Neural cell (in vitro differentiated cells): ENCODE measurements around the gene PRKCE. TPM values are rescaled to one million over a fixed set of nuclear protein-coding genes. Genes with fewer than 3 reads are reported as not detected.

ENCODE experiments used
- H2AFZ ChIP-seq: fragments of 200-600, 300-800 bp; sonication (generic), shearing (Covaris generic); 2 replicates; pipeline ENCODE4 v1.6.0; 2014; ENCODE audit warnings: low read depth, mild to moderate bottlenecking, antibody characterized with exemption, low read length, moderate library complexity
- H3F3A ChIP-seq: fragments of 200-600 bp; shearing (Covaris generic); 2 replicates; pipeline ENCODE4 v1.6.1; 2016; ENCODE audit warnings: mild to moderate bottlenecking, moderate library complexity, mixed read lengths, antibody characterized with exemption, low read length; ENCODE audit not compliant: insufficient read depth, poor library complexity, severe bottlenecking
- H3K27ac ChIP-seq: fragments of 200-600, 300-800 bp; sonication (generic), shearing (Covaris generic); 2 replicates; pipeline ENCODE4 v1.5.1; 2014; ENCODE audit warnings: mild to moderate bottlenecking, low read length, moderate library complexity
- H3K27me3 ChIP-seq: fragments of 300-800, 200-600 bp; sonication (generic), shearing (Covaris generic); 2 replicates; pipeline ENCODE4 v1.6.0; 2014; ENCODE audit warnings: mild to moderate bottlenecking, low read depth, low read length, moderate library complexity; ENCODE audit not compliant: insufficient read depth
- H3K36me3 ChIP-seq: fragments of 300-800, 200-600 bp; sonication (generic), shearing (Covaris generic); 2 replicates; pipeline ENCODE4 v1.5.1; 2014; ENCODE audit warnings: mild to moderate bottlenecking, antibody characterized with exemption, low read length, moderate library complexity; ENCODE audit not compliant: insufficient read depth
- H3K4me2 ChIP-seq: fragments of 300-800, 200-600 bp; sonication (generic), shearing (Covaris generic); 2 replicates; pipeline ENCODE4 v1.6.0; 2014; ENCODE audit warnings: mild to moderate bottlenecking, low read length
- H3K4me3 ChIP-seq: fragments of 300-800, 200-600 bp; sonication (generic), shearing (Covaris generic); 2 replicates; pipeline ENCODE4 v1.5.1; 2014; ENCODE audit warnings: mild to moderate bottlenecking, low read length, moderate library complexity
- H3K79me2 ChIP-seq: fragments of 200-600 bp; shearing (Covaris generic); replicated peaks from 2 replicates; pipeline ENCODE4 v1.6.0; 2014; ENCODE audit warnings: mild to moderate bottlenecking, low read length, moderate library complexity; ENCODE audit not compliant: insufficient read depth
- H3K9ac ChIP-seq: fragments of 300-800, 200-600 bp; sonication (generic), shearing (Covaris generic); 2 replicates; pipeline ENCODE4 v1.6.1; 2016; ENCODE audit warnings: mild to moderate bottlenecking, low read length, mixed read lengths
- H3K9me2 ChIP-seq: fragments of 200-600 bp; shearing (Covaris generic); 2 replicates; pipeline ENCODE4 v1.6.1; 2016; ENCODE audit warnings: mild to moderate bottlenecking, low read length, mixed read lengths; ENCODE audit not compliant: insufficient read depth
- H3K9me3 ChIP-seq: fragments of 200-600, 300-800 bp; sonication (generic), shearing (Covaris generic); 2 replicates; pipeline ENCODE4 v1.6.1; 2016; ENCODE audit warnings: mild to moderate bottlenecking, mixed run types, low read length, moderate library complexity, mixed read lengths
- H4K20me1 ChIP-seq: fragments of 200-600 bp; shearing (Covaris generic); 2 replicates; pipeline ENCODE4 v1.6.1; 2016; ENCODE audit warnings: mild to moderate bottlenecking, mixed run types; ENCODE audit not compliant: insufficient read depth
- EP300 ChIP-seq: fragments of 450-650 bp; conservative IDR thresholded peaks from 2 replicates; pipeline ENCODE4 v1.6.1; 2014; ENCODE audit warnings: antibody characterized with exemption, mild to moderate bottlenecking, moderate library complexity; ENCODE audit not compliant: poor library complexity, severe bottlenecking
- EZH2 ChIP-seq: fragments of 200-600, 300-800 bp; shearing (Covaris generic), sonication (generic); IDR thresholded peaks from 2 replicates; pipeline ENCODE4 v1.6.1; 2014; ENCODE audit warnings: antibody characterized with exemption, low read length, borderline replicate concordance, mild to moderate bottlenecking; ENCODE audit not compliant: insufficient read depth, poor library complexity, severe bottlenecking
- MXI1 ChIP-seq: fragments of 450-650 bp; conservative IDR thresholded peaks from 2 replicates; pipeline ENCODE4 v1.6.1; 2014; ENCODE audit warnings: antibody characterized with exemption, mild to moderate bottlenecking; ENCODE audit not compliant: poor library complexity, severe bottlenecking
- POLR2AphosphoS5 ChIP-seq: IDR thresholded peaks from 2 replicates; pipeline ENCODE4 v1.6.1; 2012
- RAD21 ChIP-seq: fragments of 450-650 bp; conservative IDR thresholded peaks from 2 replicates; pipeline ENCODE4 v1.6.1; 2014; ENCODE audit warnings: antibody characterized with exemption, mild to moderate bottlenecking, moderate library complexity
- SMC3 ChIP-seq: fragments of 450-650 bp; conservative IDR thresholded peaks from 2 replicates; pipeline ENCODE4 v1.6.1; 2014; ENCODE audit warnings: antibody characterized with exemption, mild to moderate bottlenecking, moderate library complexity; ENCODE audit not compliant: poor library complexity
- TAF1 ChIP-seq: IDR thresholded peaks from 2 replicates; pipeline ENCODE4 v1.6.1; 2012; ENCODE audit warnings: low read depth
- polyA plus RNA-seq: library from polyadenylated mRNA; depleted of rRNA; stranded (reverse); fragments of >200 nt; gene quantifications from 2 replicates; pipeline ENCODE4 v1.2.3, GENCODE V29; 2014
- TF ChIP-seq, protein P1 (sequence below): IDR thresholded peaks from 2 replicates; pipeline ENCODE4 v1.6.1; 2012; ENCODE audit warnings: borderline replicate concordance
- TF ChIP-seq, protein P2 (sequence below): fragments of 450-650 bp; IDR thresholded peaks from 2 replicates; pipeline ENCODE4 v1.5.1; 2014; ENCODE audit warnings: antibody characterized with exemption, mild to moderate bottlenecking, moderate library complexity; ENCODE audit not compliant: poor library complexity, severe bottlenecking

Gene PRKCE
- polyA plus RNA-seq, 1 donor from 2014 or later, result 5.4 TPM

DNA sequence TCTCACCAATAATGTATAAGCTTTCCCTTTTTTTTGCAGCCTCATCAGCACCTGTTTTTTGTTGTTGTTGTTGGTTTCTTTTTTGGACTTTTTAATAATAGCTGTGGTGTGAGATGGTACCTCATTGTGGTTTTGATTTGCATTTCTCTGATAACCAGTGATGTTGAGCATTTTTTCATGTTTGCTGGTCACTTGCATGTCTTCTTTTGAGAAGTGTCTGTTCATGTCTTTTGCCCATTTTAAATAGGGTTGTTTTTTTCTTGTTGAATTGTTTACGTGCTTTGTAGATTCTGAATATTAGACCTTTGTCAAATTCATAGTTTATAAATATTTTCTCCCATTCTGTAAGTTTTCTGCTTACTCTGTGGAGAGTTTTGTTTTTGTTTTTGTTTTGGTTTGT is 557.3 kb downstream of the PRKCE start:
- no peak for TF ChIP-seq POLR2AphosphoS5
- TF ChIP-seq, protein P1, sequence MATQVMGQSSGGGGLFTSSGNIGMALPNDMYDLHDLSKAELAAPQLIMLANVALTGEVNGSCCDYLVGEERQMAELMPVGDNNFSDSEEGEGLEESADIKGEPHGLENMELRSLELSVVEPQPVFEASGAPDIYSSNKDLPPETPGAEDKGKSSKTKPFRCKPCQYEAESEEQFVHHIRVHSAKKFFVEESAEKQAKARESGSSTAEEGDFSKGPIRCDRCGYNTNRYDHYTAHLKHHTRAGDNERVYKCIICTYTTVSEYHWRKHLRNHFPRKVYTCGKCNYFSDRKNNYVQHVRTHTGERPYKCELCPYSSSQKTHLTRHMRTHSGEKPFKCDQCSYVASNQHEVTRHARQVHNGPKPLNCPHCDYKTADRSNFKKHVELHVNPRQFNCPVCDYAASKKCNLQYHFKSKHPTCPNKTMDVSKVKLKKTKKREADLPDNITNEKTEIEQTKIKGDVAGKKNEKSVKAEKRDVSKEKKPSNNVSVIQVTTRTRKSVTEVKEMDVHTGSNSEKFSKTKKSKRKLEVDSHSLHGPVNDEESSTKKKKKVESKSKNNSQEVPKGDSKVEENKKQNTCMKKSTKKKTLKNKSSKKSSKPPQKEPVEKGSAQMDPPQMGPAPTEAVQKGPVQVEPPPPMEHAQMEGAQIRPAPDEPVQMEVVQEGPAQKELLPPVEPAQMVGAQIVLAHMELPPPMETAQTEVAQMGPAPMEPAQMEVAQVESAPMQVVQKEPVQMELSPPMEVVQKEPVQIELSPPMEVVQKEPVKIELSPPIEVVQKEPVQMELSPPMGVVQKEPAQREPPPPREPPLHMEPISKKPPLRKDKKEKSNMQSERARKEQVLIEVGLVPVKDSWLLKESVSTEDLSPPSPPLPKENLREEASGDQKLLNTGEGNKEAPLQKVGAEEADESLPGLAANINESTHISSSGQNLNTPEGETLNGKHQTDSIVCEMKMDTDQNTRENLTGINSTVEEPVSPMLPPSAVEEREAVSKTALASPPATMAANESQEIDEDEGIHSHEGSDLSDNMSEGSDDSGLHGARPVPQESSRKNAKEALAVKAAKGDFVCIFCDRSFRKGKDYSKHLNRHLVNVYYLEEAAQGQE, result no peak
- Histone ChIP-seq H3K9me3 (no peaks in the 10 kb centered on the region), H3F3A (no peaks in the 10 kb centered on the region), H3K9me2 (no peaks in the 10 kb centered on the region), H3K9ac (no peak overlapping the region), H2AFZ (no peak overlapping the region), H3K4me3 (no peak overlapping the region), H3K4me2 (no peak overlapping the region), H3K36me3 (no peaks in the 10 kb centered on the region), H4K20me1 (no peaks in the 10 kb centered on the region), H3K27me3 (no peaks in the 10 kb centered on the region), H3K27ac (no peak overlapping the region), H3K79me2 (no peaks in the 10 kb centered on the region)

DNA sequence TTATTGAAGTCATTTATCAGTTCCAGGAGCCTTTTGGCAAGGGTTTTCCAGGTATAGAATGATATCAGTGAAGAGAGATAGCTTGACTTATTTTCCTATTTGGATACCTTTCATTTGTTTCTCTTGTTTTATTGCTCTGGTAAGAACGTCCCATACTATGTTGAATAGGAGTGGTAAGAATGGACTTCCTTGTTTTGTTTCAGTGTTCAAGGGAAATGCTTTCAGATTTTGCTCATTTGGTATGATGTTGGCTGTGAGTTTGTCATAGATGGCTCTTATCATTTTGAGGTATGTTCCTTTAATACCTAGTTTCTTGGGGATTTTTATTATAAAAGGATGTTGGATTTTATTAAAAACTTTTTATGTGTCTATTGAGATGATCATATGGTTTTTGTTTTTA is 558.6 kb downstream of the PRKCE start:
- Histone ChIP-seq H3K36me3 (no peaks in the 10 kb centered on the region), H3K9me3 (no peaks in the 10 kb centered on the region), H3K4me2 (no peak overlapping the region), H2AFZ (no peak overlapping the region), H4K20me1 (no peaks in the 10 kb centered on the region), H3K9ac (no peak overlapping the region), H3K27ac (no peak overlapping the region), H3K9me2 (no peaks in the 10 kb centered on the region), H3K79me2 (no peaks in the 10 kb centered on the region), H3K4me3 (no peak overlapping the region), H3K27me3 (no peaks in the 10 kb centered on the region), H3F3A (no peaks in the 10 kb centered on the region)
- TF ChIP-seq EP300, result no peak
- TF ChIP-seq, protein P1, result no peak
- no peak for TF ChIP-seq POLR2AphosphoS5
- TF ChIP-seq SMC3, result no peak
- no peak for TF ChIP-seq RAD21
- TF ChIP-seq EZH2, result no peak
- no peak for TF ChIP-seq MXI1
- no peak for TF ChIP-seq TAF1
- TF ChIP-seq, protein P2, sequence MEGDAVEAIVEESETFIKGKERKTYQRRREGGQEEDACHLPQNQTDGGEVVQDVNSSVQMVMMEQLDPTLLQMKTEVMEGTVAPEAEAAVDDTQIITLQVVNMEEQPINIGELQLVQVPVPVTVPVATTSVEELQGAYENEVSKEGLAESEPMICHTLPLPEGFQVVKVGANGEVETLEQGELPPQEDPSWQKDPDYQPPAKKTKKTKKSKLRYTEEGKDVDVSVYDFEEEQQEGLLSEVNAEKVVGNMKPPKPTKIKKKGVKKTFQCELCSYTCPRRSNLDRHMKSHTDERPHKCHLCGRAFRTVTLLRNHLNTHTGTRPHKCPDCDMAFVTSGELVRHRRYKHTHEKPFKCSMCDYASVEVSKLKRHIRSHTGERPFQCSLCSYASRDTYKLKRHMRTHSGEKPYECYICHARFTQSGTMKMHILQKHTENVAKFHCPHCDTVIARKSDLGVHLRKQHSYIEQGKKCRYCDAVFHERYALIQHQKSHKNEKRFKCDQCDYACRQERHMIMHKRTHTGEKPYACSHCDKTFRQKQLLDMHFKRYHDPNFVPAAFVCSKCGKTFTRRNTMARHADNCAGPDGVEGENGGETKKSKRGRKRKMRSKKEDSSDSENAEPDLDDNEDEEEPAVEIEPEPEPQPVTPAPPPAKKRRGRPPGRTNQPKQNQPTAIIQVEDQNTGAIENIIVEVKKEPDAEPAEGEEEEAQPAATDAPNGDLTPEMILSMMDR, result no peak
